WTC11 (cell line): ENCODE results near the gene PNLDC1. TPM values are rescaled to one million over a fixed set of nuclear protein-coding genes. Genes with fewer than 3 reads are reported as not detected.
A peak's percentile ranks its signal among the peaks of the same experiment; 100 is the strongest.
"Not testable (repeated sequence)": the region's sequence is repeated elsewhere in the genome, so short reads cannot be mapped to it uniquely, and the experiment has no call there.

Source experiments
- ATAC-seq: fragments of 200-7000 bp; cut with Tn5 transposase; 2 replicates; pipeline ENCODE4 v1.10.0; 2021; ENCODE audit warnings: mild to moderate bottlenecking, moderate library complexity
- CTCF ChIA-PET: fragments of 300-600 bp; sonication (Branson Sonifier 250); formaldehyde crosslinking; loops from one replicate; lab custom pipeline; 2021; ENCODE audit warnings: antibody characterized with exemption; lab: Charles Lee
- POLR2A ChIA-PET: fragments of 350-600 bp; sonication (Branson Sonifier 250); formaldehyde crosslinking; loops from one replicate; lab custom pipeline; 2021; ENCODE audit warnings: antibody characterized with exemption; lab: Charles Lee
- DNase-seq: peaks from one replicate; pipeline ENCODE4 v3.0.0; 2021; ENCODE audit warnings: low spot score
- H3K27ac Mint-ChIP-seq: 2 replicates; pipeline ENCODE4 v1.8.0; 2021; ENCODE audit warnings: mixed read lengths
- H3K27me3 Mint-ChIP-seq: 2 replicates; pipeline ENCODE4 v1.8.0; 2021; ENCODE audit warnings: low read depth, mild to moderate bottlenecking, moderate library complexity, mixed read lengths
- H3K36me3 Mint-ChIP-seq: 2 replicates; pipeline ENCODE4 v1.8.0; 2021; ENCODE audit warnings: mixed read lengths
- H3K4me1 Mint-ChIP-seq: 2 replicates; pipeline ENCODE4 v1.8.0; 2022; ENCODE audit warnings: mixed read lengths
- H3K4me3 Mint-ChIP-seq: 2 replicates; pipeline ENCODE4 v1.8.0; 2021; ENCODE audit warnings: mild to moderate bottlenecking, moderate library complexity, mixed read lengths
- H3K9me3 Mint-ChIP-seq: 2 replicates; pipeline ENCODE4 v1.8.0; 2021; ENCODE audit warnings: mixed read lengths
- CBFB ChIP-seq: sonication (generic); formaldehyde crosslinking; IDR thresholded peaks from 2 replicates; pipeline ENCODE4 v1.8.1; 2022; ENCODE audit warnings: mild to moderate bottlenecking, low read depth, missing genetic modification reagents
- EMX1 ChIP-seq: fragments of 250-450 bp; sonication (Bioruptor Pico); IDR thresholded peaks from 2 replicates; pipeline ENCODE4 v1.8.0; 2021; ENCODE audit warnings: mild to moderate bottlenecking
- FOXP1 ChIP-seq: sonication (generic); formaldehyde crosslinking; IDR thresholded peaks from 2 replicates; pipeline ENCODE4 v1.8.0; 2022; ENCODE audit warnings: missing genetic modification reagents, mild to moderate bottlenecking, moderate library complexity, borderline replicate concordance
- GABPB1 ChIP-seq: sonication (generic); formaldehyde crosslinking; IDR thresholded peaks from 2 replicates; pipeline ENCODE4 v1.8.1; 2023; ENCODE audit warnings: mild to moderate bottlenecking, missing genetic modification reagents
- GRHL2 ChIP-seq: fragments of 250-450 bp; sonication (Bioruptor Pico); IDR thresholded peaks from 2 replicates; pipeline ENCODE4 v1.8.0; 2022; ENCODE audit warnings: mild to moderate bottlenecking, moderate library complexity; ENCODE audit not compliant: insufficient replicate concordance, severe bottlenecking
- RORB ChIP-seq: fragments of 250-450 bp; sonication (Bioruptor Pico); IDR thresholded peaks from 2 replicates; pipeline ENCODE4 v1.9.0; 2021; ENCODE audit warnings: mild to moderate bottlenecking
- SP1 ChIP-seq: sonication (generic); formaldehyde crosslinking; conservative IDR thresholded peaks from 2 replicates; pipeline ENCODE4 v1.8.1; 2022; ENCODE audit warnings: missing genetic modification reagents
- TCF7 ChIP-seq: sonication (generic); formaldehyde crosslinking; IDR thresholded peaks from 2 replicates; pipeline ENCODE4 v1.8.0; 2022; ENCODE audit warnings: mild to moderate bottlenecking, low read depth, missing genetic modification reagents, moderate library complexity
- ZNF423 ChIP-seq: fragments of 250-450 bp; sonication (Bioruptor Pico); IDR thresholded peaks from 2 replicates; pipeline ENCODE4 v2.1.2; 2022; ENCODE audit warnings: mild to moderate bottlenecking, moderate library complexity
- ZNF671 ChIP-seq: fragments of 250-450 bp; sonication (Bioruptor Pico); IDR thresholded peaks from 2 replicates; pipeline ENCODE4 v1.8.0; 2021; ENCODE audit warnings: mild to moderate bottlenecking
- total RNA-seq: library from RNA; stranded (reverse); gene quantifications from 3 replicates; pipeline ENCODE4 v1.2.3, GENCODE V29; 2021
- TF ChIP-seq, protein P1 (sequence below): sonication (generic); formaldehyde crosslinking; IDR thresholded peaks from 2 replicates; pipeline ENCODE4 v1.8.1; 2023; ENCODE audit warnings: mild to moderate bottlenecking, moderate library complexity, missing genetic modification reagents
- TF ChIP-seq, protein P2 (sequence below): fragments of 250-450 bp; sonication (Bioruptor Pico); IDR thresholded peaks from 2 replicates; pipeline ENCODE4 v1.9.0; 2021; ENCODE audit warnings: mild to moderate bottlenecking, borderline replicate concordance
- TF ChIP-seq, protein P3 (sequence below): sonication (generic); formaldehyde crosslinking; IDR thresholded peaks from 2 replicates; pipeline ENCODE4 v1.8.0; 2022; ENCODE audit warnings: mild to moderate bottlenecking, missing genetic modification reagents

Gene PNLDC1
- total RNA-seq, 1 experiment from 2014 or later = 0.39 TPM

DNA sequence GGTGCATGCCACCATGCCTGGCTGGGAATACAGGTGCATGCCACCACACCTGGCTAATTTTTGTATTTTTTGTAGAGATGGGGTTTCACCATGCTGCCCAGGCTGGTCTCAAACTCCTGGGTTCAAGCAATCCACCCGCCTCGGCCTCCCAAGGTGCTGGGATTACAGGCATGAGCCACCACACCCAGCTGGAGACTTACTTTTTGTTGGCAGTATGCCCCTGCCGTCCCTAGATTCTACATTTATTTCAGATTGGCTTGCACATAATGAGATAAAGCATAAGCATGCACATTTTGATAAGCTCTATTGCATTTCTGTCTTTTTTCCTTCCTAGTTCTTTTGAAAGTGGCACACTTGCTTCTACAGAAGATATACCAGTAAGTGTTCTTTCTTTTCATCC lies 16.7 kb downstream of the PNLDC1 start:
- peaks cover 38% of the 10 kb centered on the region for H3K4me1 Mint-ChIP-seq
- H3K36me3 Mint-ChIP-seq, H3K27me3 Mint-ChIP-seq, DNase-seq, ATAC-seq, H3K4me3 Mint-ChIP-seq, H3K9me3 Mint-ChIP-seq, POLR2A ChIA-PET: not testable (repeated sequence)
- 0 out of 2 replicates have a peak overlapping the region, but pooled peaks have one; percentile 44 for H3K27ac Mint-ChIP-seq
- CTCF ChIA-PET = interaction anchor here (1.5 kb wide), 1 partner anchor 36 kb away, joined by 3 read pairs; no protein-coding TSS in a partner anchor

DNA sequence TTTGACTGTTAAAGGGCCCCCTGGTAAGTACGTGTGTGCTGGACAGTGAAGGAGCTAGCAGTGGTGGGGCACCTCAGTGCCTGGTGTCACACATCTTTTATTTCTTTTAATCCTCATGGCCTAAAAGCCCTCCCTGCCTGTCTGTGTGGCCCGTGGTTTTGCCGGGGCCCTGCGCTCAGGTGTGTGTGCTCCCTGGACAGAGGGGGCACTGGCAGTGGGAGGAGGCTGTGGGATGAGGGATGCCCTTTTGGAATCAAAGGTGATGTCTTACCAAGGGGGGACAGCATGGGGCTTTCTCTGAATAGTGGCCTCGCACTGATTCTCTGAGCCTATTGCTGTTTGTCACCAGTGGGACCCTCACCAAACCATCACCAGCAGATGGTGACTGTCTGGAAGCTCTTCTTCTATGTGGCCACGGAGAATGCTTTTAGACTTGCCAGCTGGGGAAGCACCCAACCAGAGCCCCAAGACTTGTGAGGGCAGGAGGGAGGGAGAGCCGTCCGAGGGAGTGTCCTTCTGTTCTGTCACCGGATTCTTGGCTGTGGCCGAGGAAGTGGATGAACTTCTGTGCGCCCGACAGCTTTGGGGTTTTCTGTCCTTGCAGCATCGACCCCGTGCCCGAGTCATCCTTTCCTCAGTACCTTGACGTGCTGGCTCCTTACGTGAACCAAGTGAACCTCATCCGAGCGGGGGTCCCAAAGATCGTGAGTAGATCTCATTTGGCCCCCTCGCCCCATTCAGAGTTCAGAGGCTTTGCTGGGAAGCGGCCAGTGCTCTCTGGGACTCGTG lies 18.1 kb downstream of the PNLDC1 start:
- H3K27me3 Mint-ChIP-seq = no peaks in the 10 kb centered on the region; the same call in 1 of the 2 replicates
- no peak overlapping the region for H3K27ac Mint-ChIP-seq
- H3K9me3 Mint-ChIP-seq = no peaks in the 10 kb centered on the region
- no peak for TF ChIP-seq SP1 (CRISPR knock-in tag)
- TF ChIP-seq, protein P1, sequence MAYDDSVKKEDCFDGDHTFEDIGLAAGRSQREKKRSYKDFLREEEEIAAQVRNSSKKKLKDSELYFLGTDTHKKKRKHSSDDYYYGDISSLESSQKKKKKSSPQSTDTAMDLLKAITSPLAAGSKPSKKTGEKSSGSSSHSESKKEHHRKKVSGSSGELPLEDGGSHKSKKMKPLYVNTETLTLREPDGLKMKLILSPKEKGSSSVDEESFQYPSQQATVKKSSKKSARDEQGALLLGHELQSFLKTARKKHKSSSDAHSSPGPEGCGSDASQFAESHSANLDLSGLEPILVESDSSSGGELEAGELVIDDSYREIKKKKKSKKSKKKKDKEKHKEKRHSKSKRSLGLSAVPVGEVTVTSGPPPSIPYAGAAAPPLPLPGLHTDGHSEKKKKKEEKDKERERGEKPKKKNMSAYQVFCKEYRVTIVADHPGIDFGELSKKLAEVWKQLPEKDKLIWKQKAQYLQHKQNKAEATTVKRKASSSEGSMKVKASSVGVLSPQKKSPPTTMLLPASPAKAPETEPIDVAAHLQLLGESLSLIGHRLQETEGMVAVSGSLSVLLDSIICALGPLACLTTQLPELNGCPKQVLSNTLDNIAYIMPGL = no peak
- no peak for TF ChIP-seq RORB (CRISPR knock-in tag)
- no peak for TF ChIP-seq ZNF423 (CRISPR knock-in tag)
- ATAC-seq = no peak
- ChIA-PET POLR2A (no interaction called here), CTCF (no interaction called here)
- DNase-seq = no peak
- peaks cover 29% of the 10 kb centered on the region for H3K4me1 Mint-ChIP-seq
- no peaks in the 10 kb centered on the region for H3K36me3 Mint-ChIP-seq
- no peak overlapping the region for H3K4me3 Mint-ChIP-seq

DNA sequence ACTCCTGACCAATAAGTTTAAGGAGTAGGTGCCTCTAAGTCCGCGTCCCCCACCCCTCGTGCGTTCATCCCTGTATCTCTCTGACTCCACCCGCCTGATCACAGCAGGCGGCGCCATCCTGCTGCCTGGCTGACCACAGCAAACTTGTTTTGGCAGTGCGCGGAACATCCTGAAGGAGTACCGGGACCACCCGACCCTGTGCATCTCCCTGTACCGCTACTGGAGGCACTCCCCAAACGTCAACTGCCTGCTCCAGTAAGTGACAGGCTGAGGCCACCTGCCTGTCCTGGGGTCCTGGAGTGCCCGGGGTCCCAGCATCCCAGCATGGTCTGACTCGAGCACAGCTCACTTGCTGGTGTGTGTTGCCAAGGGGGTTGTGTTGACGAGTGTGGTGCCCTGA lies 19.0 kb downstream of the PNLDC1 start:
- no peaks in the 10 kb centered on the region; the same call in 1 of the 2 replicates for H3K27me3 Mint-ChIP-seq
- CTCF ChIA-PET = no interaction called here
- ATAC-seq = no peak
- no peak for DNase-seq
- TF ChIP-seq, protein P2, sequence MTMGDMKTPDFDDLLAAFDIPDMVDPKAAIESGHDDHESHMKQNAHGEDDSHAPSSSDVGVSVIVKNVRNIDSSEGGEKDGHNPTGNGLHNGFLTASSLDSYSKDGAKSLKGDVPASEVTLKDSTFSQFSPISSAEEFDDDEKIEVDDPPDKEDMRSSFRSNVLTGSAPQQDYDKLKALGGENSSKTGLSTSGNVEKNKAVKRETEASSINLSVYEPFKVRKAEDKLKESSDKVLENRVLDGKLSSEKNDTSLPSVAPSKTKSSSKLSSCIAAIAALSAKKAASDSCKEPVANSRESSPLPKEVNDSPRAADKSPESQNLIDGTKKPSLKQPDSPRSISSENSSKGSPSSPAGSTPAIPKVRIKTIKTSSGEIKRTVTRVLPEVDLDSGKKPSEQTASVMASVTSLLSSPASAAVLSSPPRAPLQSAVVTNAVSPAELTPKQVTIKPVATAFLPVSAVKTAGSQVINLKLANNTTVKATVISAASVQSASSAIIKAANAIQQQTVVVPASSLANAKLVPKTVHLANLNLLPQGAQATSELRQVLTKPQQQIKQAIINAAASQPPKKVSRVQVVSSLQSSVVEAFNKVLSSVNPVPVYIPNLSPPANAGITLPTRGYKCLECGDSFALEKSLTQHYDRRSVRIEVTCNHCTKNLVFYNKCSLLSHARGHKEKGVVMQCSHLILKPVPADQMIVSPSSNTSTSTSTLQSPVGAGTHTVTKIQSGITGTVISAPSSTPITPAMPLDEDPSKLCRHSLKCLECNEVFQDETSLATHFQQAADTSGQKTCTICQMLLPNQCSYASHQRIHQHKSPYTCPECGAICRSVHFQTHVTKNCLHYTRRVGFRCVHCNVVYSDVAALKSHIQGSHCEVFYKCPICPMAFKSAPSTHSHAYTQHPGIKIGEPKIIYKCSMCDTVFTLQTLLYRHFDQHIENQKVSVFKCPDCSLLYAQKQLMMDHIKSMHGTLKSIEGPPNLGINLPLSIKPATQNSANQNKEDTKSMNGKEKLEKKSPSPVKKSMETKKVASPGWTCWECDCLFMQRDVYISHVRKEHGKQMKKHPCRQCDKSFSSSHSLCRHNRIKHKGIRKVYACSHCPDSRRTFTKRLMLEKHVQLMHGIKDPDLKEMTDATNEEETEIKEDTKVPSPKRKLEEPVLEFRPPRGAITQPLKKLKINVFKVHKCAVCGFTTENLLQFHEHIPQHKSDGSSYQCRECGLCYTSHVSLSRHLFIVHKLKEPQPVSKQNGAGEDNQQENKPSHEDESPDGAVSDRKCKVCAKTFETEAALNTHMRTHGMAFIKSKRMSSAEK (CRISPR knock-in tag) = no peak
- TF ChIP-seq, protein P3, sequence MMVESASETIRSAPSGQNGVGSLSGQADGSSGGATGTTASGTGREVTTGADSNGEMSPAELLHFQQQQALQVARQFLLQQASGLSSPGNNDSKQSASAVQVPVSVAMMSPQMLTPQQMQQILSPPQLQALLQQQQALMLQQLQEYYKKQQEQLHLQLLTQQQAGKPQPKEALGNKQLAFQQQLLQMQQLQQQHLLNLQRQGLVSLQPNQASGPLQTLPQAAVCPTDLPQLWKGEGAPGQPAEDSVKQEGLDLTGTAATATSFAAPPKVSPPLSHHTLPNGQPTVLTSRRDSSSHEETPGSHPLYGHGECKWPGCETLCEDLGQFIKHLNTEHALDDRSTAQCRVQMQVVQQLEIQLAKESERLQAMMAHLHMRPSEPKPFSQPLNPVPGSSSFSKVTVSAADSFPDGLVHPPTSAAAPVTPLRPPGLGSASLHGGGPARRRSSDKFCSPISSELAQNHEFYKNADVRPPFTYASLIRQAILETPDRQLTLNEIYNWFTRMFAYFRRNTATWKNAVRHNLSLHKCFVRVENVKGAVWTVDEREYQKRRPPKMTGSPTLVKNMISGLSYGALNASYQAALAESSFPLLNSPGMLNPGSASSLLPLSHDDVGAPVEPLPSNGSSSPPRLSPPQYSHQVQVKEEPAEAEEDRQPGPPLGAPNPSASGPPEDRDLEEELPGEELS (CRISPR knock-in tag) = no peak
- TF ChIP-seq, protein P1 = no peak
- TF ChIP-seq TCF7 (CRISPR knock-in tag) (no peak), CBFB (no peak), GABPB1 (CRISPR knock-in tag) (no peak), GRHL2 (CRISPR knock-in tag) (no peak), FOXP1 (CRISPR knock-in tag) (no peak), ZNF671 (CRISPR knock-in tag) (no peak), EMX1 (CRISPR knock-in tag) (no peak)
- TF ChIP-seq, all 79 proteins: peak for 0
- no peaks in the 10 kb centered on the region for H3K36me3 Mint-ChIP-seq
- no peak overlapping the region for H3K4me3 Mint-ChIP-seq
- peaks cover 23% of the 10 kb centered on the region for H3K4me1 Mint-ChIP-seq
- no peaks in the 10 kb centered on the region for H3K9me3 Mint-ChIP-seq
- H3K27ac Mint-ChIP-seq = peak overlapping the region; percentile 24; the same call in 1 of the 2 replicates
- POLR2A ChIA-PET = no interaction called here
